PC-3 (cell line): ENCODE data around the gene YWHAG.

Experiments
- CTCF ChIP-seq: fragments of 300-600 bp; sonication (generic); conservative IDR thresholded peaks from 2 replicates; pipeline ENCODE4 v1.5.1; 2017; ENCODE audit warnings: antibody characterized with exemption, low read depth, mild to moderate bottlenecking, low read length
- EZH2 ChIP-seq: fragments of 300-600 bp; sonication (generic); IDR thresholded peaks from one replicate; pipeline ENCODE4 v1.6.1; 2017; ENCODE audit warnings: antibody characterized with exemption, mild to moderate bottlenecking, low read length; ENCODE audit not compliant: unreplicated experiment

GRCh38 chr7:76381814-76382213 lies 23.0 kb upstream of the YWHAG start:
- TF ChIP-seq EZH2, result no peak
- no peak for TF ChIP-seq CTCF
